GM18858 (cell line): ENCODE data around the gene EEFSEC.

Source experiments
- ATAC-seq: cut with Tn5 transposase; IDR thresholded peaks from one replicate; pipeline ENCODE4 v1.9.1; 2021; ENCODE audit not compliant: unreplicated experiment

Gene EEFSEC

DNA sequence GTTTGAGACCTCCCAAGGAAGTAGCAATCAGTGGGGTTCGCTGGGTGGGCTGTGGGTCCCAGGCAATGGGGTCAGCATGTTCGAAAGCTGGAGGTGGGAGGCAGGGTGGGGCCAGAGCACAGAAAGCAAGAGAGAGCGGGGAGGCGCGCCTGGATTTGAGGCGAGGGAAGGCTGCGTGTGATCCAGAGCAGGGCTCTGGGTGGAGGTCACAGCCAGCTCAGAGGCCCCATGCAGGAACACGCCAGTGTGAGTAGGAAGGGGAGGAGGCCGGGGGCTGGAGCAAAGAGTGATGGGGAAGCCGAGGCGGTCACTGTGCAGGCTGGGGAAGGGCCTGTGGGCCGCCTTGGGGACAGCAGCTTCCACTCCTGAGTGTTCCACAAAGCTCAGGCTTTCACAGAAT, 304.7 kb downstream of the EEFSEC start:
- no peak for ATAC-seq
